GM12892 (cell line): ENCODE data around the gene TCEAL5.

ENCODE experiments used
- POLR2A ChIP-seq: IDR thresholded peaks from 2 replicates; pipeline ENCODE4 v1.6.1; 2011; ENCODE audit warnings: low read depth, low read length, control low read depth
- TAF1 ChIP-seq: IDR thresholded peaks from 2 replicates; pipeline ENCODE4 v1.6.1; 2011; ENCODE audit warnings: low read depth, mild to moderate bottlenecking, control low read depth, low read length, borderline replicate concordance

- TF ChIP-seq POLR2A (no peak), TAF1 (no peak)
Observed at GRCh38 chrX:103293118-103293517, 16.6 kb upstream of the TCEAL5 start.
